Frontal cortex (tissue), 4 donors: ENCODE results near the gene HSPA4L. TPM values are rescaled to one million over a fixed set of nuclear protein-coding genes. Genes with fewer than 3 reads are reported as not detected.

Experiments used
- DNase-seq, 2 donors: peaks; one replicate each; pipeline ENCODE4 v3.0.0; 2012; ENCODE audit warnings: low spot score in 2 of 2
- FAIRE-seq: peaks from 2 replicates; lab custom pipeline; 2012; peaks lifted over from hg19 to GRCh38; lab: Jason Lieb, UNC
- total RNA-seq: library from RNA; depleted of rRNA; stranded (reverse); fragments of >200 nt; gene quantifications from one replicate; pipeline ENCODE4 v1.2.3, GENCODE V29; 2014
- donor health status: control.
- donor health status: control.
- donor health status: control.

HSPA4L gene
- total RNA-seq, 1 donor from 2014 or later = 8.2 TPM

DNA sequence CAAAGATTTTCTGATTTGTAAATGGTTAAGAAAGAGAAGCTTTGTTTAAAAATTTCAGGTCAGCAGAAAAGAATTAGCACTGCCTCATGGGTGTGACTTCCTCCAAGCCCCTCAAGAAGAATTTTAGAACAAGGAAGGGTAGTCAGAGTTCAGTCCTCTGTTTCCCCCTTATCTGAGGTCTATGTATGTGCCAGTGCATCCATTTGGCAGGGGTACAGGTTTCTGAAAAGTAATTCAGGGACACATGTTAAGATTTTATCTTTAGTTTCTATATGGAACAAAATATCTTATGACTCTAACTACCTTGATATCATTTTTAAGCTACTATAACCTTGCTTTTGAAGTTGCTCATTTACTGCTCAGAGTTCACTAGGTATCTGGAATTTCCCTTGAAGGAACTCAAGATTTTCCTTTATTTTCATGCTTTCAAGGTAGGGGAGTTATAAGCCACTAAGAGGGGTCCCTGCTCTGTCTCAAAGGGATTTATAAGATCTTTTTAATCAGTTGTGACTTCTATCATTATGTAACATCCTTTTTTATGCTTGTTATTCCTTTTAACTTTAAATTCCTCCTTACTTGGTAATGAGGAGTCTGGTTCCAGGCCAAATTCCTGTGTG lies 74.2 kb downstream of the HSPA4L start:
- no peak for FAIRE-seq
- DNase-seq = no peak

DNA sequence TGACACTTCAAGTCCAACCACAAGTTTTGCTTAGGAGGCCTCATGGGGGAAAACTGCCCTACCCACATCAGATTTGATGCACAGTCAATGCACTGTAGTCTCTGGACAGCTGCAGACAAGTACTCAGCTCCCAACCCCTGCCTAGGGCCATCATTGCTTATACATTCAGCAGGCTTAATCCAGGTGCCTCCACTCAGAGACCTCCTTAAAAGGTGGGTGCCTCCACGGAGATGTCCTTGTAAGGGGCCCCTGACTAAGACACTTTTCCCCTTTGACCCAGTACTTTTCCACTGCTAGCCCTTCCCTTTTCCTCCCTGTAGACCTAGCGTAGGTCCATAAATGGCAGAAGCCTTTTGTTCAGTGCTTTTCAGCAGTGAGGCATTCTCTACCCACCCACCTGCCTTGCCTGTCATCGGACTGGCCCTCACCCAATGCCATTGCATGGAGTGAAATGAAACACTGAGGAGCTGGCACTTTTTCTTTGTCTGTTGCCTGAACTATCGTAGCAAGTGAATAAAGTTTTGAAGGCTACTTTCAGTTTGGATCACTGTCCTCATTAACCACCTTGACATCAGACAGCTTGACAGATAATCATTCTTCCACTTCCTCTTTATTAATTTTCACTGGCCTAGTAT lies 74.8 kb downstream of the HSPA4L start:
- FAIRE-seq = no peak
- DNase-seq = no peak

DNA sequence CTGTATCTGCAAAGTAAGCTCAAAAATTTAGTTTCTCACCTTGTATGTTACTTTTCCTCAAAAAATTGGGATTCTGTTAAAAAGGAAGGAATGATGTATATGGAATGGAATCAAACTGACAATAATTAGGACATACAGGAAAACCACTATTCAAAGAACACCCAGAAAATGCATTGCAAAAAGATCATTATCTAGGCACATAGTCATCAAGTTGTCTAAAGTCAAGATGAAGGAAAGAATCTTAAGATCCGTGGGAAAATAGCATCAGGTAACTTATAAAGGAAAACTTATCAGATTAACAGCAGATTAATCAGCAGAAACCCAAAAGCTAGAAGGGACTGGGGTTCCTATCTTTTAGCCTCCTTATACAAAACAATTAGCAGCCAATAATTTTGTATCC lies 75.5 kb downstream of the HSPA4L start:
- DNase-seq (no peak), FAIRE-seq (no peak)

DNA sequence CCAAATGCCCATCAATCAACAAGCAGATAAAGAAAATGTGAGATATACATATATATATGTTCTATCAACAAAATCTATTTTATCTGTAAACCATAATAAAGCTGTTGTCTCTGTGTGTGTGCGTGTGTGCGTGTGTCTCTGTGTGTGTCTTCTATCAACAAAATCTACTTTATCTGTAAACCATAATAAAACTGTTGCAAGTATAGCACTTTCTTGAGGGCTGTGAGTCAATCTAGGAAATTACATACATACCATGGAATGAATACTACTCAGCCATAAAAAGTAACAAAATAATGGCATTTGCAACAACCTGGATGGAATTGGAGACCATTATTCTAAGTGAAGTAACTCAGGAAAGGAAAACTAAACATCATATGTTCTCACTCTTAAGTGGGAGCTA lies 86.1 kb downstream of the HSPA4L start:
- no peak for DNase-seq
- no peak for FAIRE-seq

DNA sequence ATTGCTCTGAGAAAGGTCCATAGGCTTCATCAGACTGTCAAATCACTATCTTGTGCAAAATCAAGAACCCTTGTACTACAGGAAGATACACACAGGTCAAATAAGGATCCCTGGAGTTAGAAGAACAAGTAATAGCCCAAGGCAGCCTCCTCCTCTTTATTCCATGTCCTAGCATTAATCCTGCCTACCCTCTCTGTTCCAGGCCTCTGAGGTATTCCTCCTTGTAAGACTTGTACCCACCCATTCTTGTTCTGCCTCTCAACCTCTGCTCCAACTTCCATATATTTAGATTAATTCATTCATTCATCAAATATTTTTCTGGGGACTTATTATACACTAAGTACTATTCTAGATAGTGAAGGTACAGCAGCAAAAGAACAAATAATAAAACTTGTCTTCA lies 88.2 kb downstream of the HSPA4L start:
- DNase-seq (no peak), FAIRE-seq (no peak)

DNA sequence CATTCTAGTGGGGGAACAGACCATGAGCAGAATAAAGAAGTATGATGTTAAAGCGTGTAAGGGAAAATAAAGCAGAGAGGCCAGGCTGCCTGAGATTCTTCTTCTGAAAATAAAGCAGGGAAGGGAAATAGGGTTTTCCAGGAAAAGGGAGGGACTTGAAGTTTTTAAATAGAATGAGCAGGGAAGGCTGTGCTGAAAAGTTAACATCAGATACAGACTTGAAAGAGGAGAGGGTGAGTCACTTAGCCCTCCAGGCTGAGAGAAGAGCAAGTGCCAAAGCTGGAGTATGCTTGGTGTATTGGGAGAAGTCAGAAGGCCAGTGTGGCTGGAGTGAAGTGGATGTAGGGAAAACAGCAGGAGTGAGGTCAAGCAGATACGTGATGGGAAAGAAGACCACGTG lies 88.6 kb downstream of the HSPA4L start:
- FAIRE-seq (no peak), DNase-seq (peak in 1 of 2 donors; percentile 12)

DNA sequence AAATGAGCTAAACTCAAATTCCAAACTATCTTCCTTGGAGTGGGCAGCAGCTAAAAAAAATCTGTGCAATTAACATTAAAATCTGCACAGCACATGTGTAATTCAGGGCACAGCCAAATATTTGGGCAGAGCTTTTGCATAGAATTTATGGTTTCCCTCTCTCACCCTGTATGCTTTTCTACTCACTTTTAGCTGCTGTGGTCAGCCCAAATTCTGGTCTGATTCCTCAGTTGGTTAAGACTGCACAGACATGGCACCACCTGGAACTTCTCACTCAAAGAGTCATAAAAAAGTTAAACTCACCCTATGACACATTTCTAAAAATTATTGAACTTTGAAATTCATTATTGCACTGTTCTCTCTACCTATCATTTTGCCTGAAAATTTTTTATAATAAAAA lies 93.7 kb downstream of the HSPA4L start:
- no peak for FAIRE-seq
- no peak for DNase-seq

DNA sequence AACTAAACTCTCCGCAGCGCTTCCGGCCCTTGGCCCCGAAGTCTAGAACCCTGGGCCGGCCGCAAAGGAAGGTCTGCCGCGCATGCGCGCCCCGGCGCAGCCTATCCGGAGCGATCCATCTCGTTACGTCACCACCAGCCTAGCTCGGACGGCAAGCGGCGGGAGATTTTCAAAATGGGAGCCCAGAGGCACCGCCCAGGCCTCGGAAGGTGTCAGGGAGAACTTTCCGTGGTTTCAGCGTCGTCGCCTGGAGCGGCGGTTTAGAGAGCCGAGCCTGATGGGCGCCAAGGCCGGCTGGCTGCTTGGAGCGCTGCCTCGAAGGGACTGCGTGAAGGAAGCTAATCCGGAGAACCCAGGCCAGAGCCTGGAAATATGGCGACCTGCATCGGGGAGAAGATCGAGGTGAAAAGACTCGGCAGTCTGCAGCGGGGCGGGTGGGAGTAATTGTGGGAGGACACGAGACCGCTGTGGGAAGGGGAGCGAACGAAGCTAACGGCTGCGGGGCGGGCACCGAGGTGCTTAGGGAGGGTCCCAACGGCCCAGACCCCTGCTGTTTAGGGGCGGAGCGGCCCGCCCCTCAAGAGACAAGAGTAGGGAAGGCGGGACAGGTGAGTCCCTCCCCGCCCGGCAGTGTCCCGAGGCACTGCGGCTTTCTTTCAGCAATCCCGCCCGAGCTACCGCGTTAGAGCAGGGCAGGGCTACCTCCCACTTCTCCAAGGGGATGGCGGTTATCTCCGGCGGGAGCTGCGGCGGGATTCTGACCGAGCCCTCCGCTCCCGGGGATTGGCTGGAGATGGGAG lies 98.8 kb downstream of the HSPA4L start, which contains the start of gene PLK4:
Gene PLK4, plus strand, starts transcription at position 131 of the 800 bp plus-strand sequence. Its CDS starts 242 bp downstream, at position 373.
- peak; percentile 8 for FAIRE-seq
- DNase-seq = peak; percentile 63 to 92

DNA sequence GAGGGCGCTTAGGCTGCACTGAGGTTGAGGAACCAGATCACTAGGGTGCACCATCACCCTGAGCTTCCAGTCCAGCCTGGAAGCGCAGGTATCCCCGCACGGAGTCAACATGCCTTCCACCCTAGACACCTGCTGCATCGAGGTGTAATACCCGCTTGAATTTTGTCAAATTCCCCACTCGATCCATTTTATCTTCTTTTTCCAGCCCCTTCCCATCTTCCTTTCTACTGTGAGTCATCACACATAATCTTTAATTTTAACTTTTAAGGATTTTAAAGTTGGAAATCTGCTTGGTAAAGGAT lies 99.4 kb downstream of the HSPA4L start:
- FAIRE-seq = no peak
- no peak for DNase-seq

DNA sequence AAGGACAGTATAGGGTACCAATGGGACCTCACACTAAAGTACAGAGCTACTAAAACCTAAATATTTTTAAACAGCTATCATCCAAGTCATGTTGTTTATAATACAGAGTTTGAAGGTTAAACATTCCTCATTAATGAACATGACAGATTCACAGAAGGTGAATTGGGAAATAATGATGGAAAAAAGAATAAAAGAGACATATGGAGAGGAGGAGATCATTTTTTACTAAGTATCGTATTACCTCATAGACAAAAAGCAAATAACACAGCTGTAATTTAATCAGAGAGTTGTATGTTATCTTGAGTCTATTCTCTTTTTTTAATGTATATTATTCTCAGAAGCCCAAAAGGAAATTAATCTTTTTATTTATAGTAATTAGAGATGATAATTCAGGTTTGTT lies 106.4 kb downstream of the HSPA4L start:
- no peak for FAIRE-seq
- DNase-seq = no peak

DNA sequence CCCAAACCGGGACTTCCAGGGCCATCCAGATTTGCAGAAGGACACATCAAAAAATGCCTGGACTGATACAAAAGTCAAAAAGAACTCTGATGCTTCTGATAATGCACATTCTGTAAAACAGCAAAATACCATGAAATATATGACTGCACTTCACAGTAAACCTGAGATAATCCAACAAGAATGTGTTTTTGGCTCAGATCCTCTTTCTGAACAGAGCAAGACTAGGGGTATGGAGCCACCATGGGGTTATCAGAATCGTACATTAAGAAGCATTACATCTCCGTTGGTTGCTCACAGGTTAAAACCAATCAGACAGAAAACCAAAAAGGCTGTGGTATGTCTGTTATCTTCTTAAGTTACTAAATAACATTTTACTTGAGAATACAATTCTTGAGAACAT lies 107.8 kb downstream of the HSPA4L start:
- FAIRE-seq (no peak), DNase-seq (no peak)

Other genes with a start within 250 kb of the HSPA4L start
- gene INTU, start 149.4 kb upstream of the HSPA4L start, total RNA-seq = 26.9 TPM
- not detected for gene SLC25A31, start 51.9 kb upstream of the HSPA4L start, total RNA-seq
- gene PLK4, start 98.6 kb downstream of the HSPA4L start, total RNA-seq = 8.2 TPM
- gene MFSD8, start 182.9 kb downstream of the HSPA4L start, total RNA-seq = 65.6 TPM
- gene ABHD18, start 183.1 kb downstream of the HSPA4L start, total RNA-seq = 17.1 TPM